Peyer's patch (tissue), 4 donors: ENCODE results near the gene C12orf76. TPM values are rescaled to one million over a fixed set of nuclear protein-coding genes. Genes with fewer than 3 reads are reported as not detected.
"Not testable (repeated sequence)": the region's sequence is repeated elsewhere in the genome, so short reads cannot be mapped to it uniquely, and the experiment has no call there.

Experiments used
- DNase-seq, 3 donors: peaks; one replicate each; pipeline ENCODE4 v3.0.0-alpha.2; 2017 to 2019
- H3K27ac ChIP-seq, 4 donors: fragments of 200-600 bp; sonication (generic); one replicate each; pipeline ENCODE4 v1.5.1; 2016 to 2019
- H3K27me3 ChIP-seq, 2 donors: fragments of 200-600 bp; sonication (generic); one replicate each; pipeline ENCODE4 v1.5.1; 2019
- H3K36me3 ChIP-seq, 3 donors: fragments of 200-600 bp; sonication (generic); one replicate each; pipeline ENCODE4 v1.5.1; 2016 to 2019
- H3K4me1 ChIP-seq, 4 donors: fragments of 200-600 bp; sonication (generic); one replicate each; pipeline ENCODE4 v1.5.1; 2016 to 2019
- H3K4me3 ChIP-seq, 4 donors: fragments of 200-600 bp; sonication (generic); 1 replicate in 3 of 4; 2 replicates in 1 of 4; pipeline ENCODE4 v1.5.1; 2016 to 2019; ENCODE audit warnings: mild to moderate bottlenecking in 1 of 4
- H3K9me3 ChIP-seq, 4 donors: fragments of 200-600 bp; sonication (generic); one replicate each; pipeline ENCODE4 v1.5.1; 2016 to 2019; ENCODE audit warnings: mild to moderate bottlenecking in 1 of 4
- CTCF ChIP-seq, 6 experiments: fragments of 450-650 bp in 4 of 6; fragments of 200-600 bp in 2 of 6; sonication (generic) in 1 of 6; IDR thresholded peaks; one replicate each; pipeline ENCODE4 v1.5.1; 2017 to 2019; ENCODE audit warnings: antibody characterized with exemption in 6 of 6, mild to moderate bottlenecking in 3 of 6, moderate library complexity in 1 of 6
- POLR2A ChIP-seq, 2 donors: fragments of 450-650 bp; IDR thresholded peaks; one replicate each; pipeline ENCODE4 v1.5.1; 2017; ENCODE audit warnings: antibody characterized with exemption in 2 of 2, mild to moderate bottlenecking in 2 of 2, moderate library complexity in 2 of 2
- total RNA-seq, 4 donors: library from RNA; depleted of rRNA; stranded (reverse); fragments of >200 nt; gene quantifications; one replicate each; pipeline ENCODE4 v1.1.0, GENCODE V29; 2016

The C12orf76 gene
- total RNA-seq, 4 donors from 2014 or later = 14.9 to 23.1 (median 17.5) TPM

- Histone ChIP-seq H3K9me3 (no peaks in the 10 kb centered on the region), H3K27ac (peak overlapping the region in 3 of 4 donors; percentile 6 to 81 (median 58)), H3K4me1 (peaks cover 0 to 17% (median 10%) of the 10 kb centered on the region in 4 donors), H3K4me3 (no peak overlapping the region), H3K27me3 (no peaks in the 10 kb centered on the region), H3K36me3 (peaks cover 0 to 43% (median 0%) of the 10 kb centered on the region in 3 donors)
- DNase-seq = no peak
- TF ChIP-seq CTCF (IDR thresholded peaks at IDR 0.05) (no peak), POLR2A (IDR thresholded peaks at IDR 0.05) (no peak)
Measured at GRCh38 chr12:110012659-110013058, 35.7 kb downstream of the C12orf76 start.

GRCh38 chr12:110012137-110012536 is 36.2 kb downstream of the C12orf76 start:
- Histone ChIP-seq H3K36me3 (peaks cover 0 to 39% (median 0%) of the 10 kb centered on the region in 3 donors), H3K27me3 (no peaks in the 10 kb centered on the region), H3K9me3 (no peaks in the 10 kb centered on the region), H3K4me3 (no peak overlapping the region), H3K27ac (peak overlapping the region in 3 of 4 donors; percentile 34 to 81 (median 58)), H3K4me1 (peaks cover 0 to 17% (median 10%) of the 10 kb centered on the region in 4 donors)
- no peak for TF ChIP-seq POLR2A (IDR thresholded peaks at IDR 0.05)
- no peak for TF ChIP-seq CTCF (IDR thresholded peaks at IDR 0.05)
- DNase-seq = peak in 2 of 3 donors; percentile 89

DNA sequence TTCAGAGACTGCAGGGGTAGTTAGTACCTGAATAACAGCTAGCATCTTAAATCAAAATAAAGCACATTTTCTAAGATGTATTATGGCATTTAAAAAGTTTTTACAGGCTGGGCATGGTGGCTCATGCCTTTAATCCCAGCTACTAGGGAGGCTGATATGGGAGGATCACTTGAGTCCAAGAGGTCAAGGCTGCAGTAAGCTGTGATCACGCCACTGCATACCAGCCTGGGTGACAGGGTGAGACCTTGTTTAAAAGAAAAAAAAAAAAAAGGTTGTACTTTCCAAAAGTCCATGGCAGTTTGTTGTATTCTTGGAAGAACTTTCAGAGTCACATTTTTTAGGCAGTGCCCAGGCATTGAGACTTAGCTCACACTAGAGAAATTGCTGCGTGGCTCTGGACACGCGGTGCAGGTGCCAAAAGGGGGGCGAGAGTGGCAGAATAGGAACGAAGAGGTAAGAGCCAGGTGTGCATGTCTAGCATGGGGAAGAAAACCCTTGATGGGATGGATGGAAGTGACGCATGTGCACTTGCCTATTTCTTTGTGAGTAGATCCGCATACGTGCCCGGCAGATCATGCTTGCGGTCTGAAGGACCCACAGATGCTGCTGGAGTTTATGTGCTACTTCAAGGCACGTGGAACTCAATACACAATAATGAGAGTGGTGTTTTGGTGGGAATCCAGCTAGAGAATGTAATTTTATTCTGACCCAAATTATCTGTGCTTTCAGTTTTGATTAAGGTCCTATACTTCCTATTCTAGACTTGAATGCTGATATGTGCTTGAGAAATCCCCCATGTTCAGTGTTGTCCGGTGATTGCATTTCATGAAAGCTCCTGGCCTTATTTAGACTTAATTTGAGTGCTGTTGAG is 37.2 kb downstream of the C12orf76 start:
- TF ChIP-seq CTCF (IDR thresholded peaks at IDR 0.05) (no peak), POLR2A (IDR thresholded peaks at IDR 0.05) (no peak)
- Histone ChIP-seq H3K9me3 (no peaks in the 10 kb centered on the region), H3K4me3 (peak overlapping the region in 1 of 4 donors; percentile 2), H3K27ac (peak overlapping the region; percentile 6 to 81 (median 43)), H3K36me3 (peaks cover 0 to 30% (median 0%) of the 10 kb centered on the region in 3 donors), H3K4me1 (peaks cover 0 to 17% (median 10%) of the 10 kb centered on the region in 4 donors), H3K27me3 (no peaks in the 10 kb centered on the region)
- peak in 2 of 3 donors; percentile 70 to 71 for DNase-seq

DNA sequence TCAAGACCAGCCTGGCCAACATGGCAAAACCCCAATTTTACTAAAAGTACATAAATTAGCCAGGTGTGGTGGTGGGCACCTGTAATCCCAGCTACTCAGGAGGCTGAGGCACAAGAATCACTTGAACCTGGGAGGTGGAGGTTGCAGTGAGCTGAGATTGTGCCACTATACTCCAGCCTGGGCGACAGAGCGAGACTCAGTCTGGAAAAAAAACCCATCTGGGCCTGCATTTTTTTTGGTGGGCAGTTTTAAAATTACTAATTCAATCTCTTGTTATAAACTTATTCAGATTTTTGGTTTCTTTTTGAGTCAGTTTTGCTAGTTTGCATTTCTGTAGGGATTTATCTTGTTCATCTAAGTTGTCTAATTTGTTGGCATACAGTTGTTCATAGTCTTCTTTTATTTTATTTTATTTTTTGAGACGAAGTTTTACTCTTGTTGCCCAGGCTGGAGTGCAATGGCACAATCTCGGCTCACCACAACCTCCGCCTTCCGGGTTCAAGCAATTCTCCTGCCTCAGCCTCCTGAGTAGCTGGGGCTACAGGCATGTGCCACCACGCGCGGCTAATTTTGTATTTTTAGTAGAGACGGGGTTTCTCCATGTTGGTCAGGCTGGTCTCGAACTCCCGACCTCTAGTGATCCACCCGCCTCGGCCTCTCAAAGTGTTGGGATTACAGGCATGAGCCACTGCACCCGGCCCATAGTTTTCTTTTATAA is 39.5 kb downstream of the C12orf76 start:
- not testable (repeated sequence) for DNase-seq, H3K9me3 ChIP-seq, H3K27me3 ChIP-seq, H3K4me3 ChIP-seq
- peaks cover 0 to 22% (median 10%) of the 10 kb centered on the region in 4 donors for H3K4me1 ChIP-seq
- H3K27ac ChIP-seq = peak overlapping the region in 1 of 4 donors; percentile 81
- peaks cover 0 to 16% (median 0%) of the 10 kb centered on the region in 3 donors for H3K36me3 ChIP-seq

- Histone ChIP-seq H3K4me3 (no peak overlapping the region), H3K4me1 (peaks cover 0 to 28% (median 14%) of the 10 kb centered on the region in 4 donors), H3K27me3 (no peaks in the 10 kb centered on the region), H3K9me3 (no peaks in the 10 kb centered on the region), H3K36me3 (peaks cover 0 to 9% (median 0%) of the 10 kb centered on the region in 3 donors), H3K27ac (no peak overlapping the region)
- TF ChIP-seq POLR2A (IDR thresholded peaks at IDR 0.05) = no peak
- no peak for TF ChIP-seq CTCF (IDR thresholded peaks at IDR 0.05)
- DNase-seq = no peak
Measured at GRCh38 chr12:110007881-110008280, 40.4 kb downstream of the C12orf76 start.
